Activated CD8-positive, alpha-beta T cell treated with anti-CD3 and anti-CD28 coated beads for 36 hours (primary cell): ENCODE measurements around the gene ANKRD13A. TPM values are rescaled to one million over a fixed set of nuclear protein-coding genes. Genes with fewer than 3 reads are reported as not detected.
"Not testable (repeated sequence)": the region's sequence is repeated elsewhere in the genome, so short reads cannot be mapped to it uniquely, and the experiment has no call there.

ENCODE experiments used
- ATAC-seq: fragments of 200-7000 bp; cut with Tn5 transposase; one replicate; pipeline ENCODE4 v1.10.0; 2021; ENCODE audit warnings: mild to moderate bottlenecking, moderate library complexity
- CTCF ChIA-PET: fragments of 350-600 bp; sonication (Branson Sonifier 250); formaldehyde crosslinking; loops from one replicate; lab custom pipeline; 2021; ENCODE audit warnings: antibody characterized with exemption; lab: Charles Lee
- POLR2A ChIA-PET: fragments of 350-600 bp; sonication (Branson Sonifier 250); formaldehyde crosslinking; loops from one replicate; lab custom pipeline; 2021; ENCODE audit warnings: antibody characterized with exemption; lab: Charles Lee
- DNase-seq: peaks from one replicate; pipeline ENCODE4 v3.0.0-alpha.2; 2020
- H3K27ac Mint-ChIP-seq: one replicate; pipeline ENCODE4 v1.8.0; 2021; ENCODE audit warnings: mild to moderate bottlenecking, mixed read lengths
- H3K27me3 Mint-ChIP-seq: one replicate; pipeline ENCODE4 v1.8.0; 2021; ENCODE audit warnings: mixed read lengths
- H3K36me3 Mint-ChIP-seq: one replicate; pipeline ENCODE4 v1.8.0; 2021; ENCODE audit warnings: low read depth, mixed read lengths
- H3K4me1 Mint-ChIP-seq: one replicate; pipeline ENCODE4 v1.8.0; 2021; ENCODE audit warnings: low read depth, mixed read lengths
- H3K4me3 Mint-ChIP-seq: one replicate; pipeline ENCODE4 v1.8.0; 2021; ENCODE audit warnings: mild to moderate bottlenecking, moderate library complexity, mixed read lengths
- H3K9me3 Mint-ChIP-seq: one replicate; pipeline ENCODE4 v1.8.0; 2021; ENCODE audit warnings: mixed read lengths
- intact Hi-C: fragments of 100-400 bp; cut with micrococcal nuclease; formaldehyde crosslinking; loops from one replicate; pipeline ENCODE4 v1.10.0; 2022
- total RNA-seq, 2 experiments: library from RNA; stranded (reverse); gene quantifications; one replicate each; pipeline ENCODE4 v1.2.3, GENCODE V29; 2021
- TF ChIP-seq, protein P1 (sequence below): fragments of 200-600 bp; IDR thresholded peaks from one replicate; pipeline ENCODE4 v1.8.0; 2022; ENCODE audit warnings: antibody characterized with exemption, mild to moderate bottlenecking

ANKRD13A gene
- total RNA-seq, 2 experiments from 2014 or later = 33.4 to 37.5 TPM

DNA sequence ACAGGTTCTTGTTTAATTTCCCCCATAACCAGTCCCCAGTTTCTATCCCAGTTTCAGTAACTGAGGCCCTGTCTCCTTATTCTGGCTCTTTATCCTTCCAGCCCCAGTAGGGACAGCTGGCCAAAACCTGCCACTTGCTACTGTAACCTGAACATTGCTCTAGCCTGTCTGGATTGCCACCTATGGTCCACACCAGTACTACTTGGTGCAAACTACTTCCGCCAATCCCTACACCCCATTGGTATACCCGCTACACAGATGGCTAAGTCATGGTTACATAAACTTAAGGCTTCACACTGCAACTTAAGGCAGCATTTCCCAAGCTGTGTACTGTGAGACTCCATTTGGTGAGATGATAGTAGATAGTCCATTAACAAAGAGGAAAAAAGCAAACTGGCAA is 69.4 kb downstream of the ANKRD13A start:
- ChIA-PET POLR2A (interaction anchor here (0.7 kb wide), 1 partner anchor 10 kb away, joined by 3 read pairs; no protein-coding TSS in a partner anchor), CTCF (interaction anchor here (1.9 kb wide), 1 partner anchor 363 kb away, joined by 4 read pairs; no protein-coding TSS in a partner anchor)
- ATAC-seq (no peak), DNase-seq (no peak)
- no peak overlapping the region for H3K4me3 Mint-ChIP-seq
- H3K36me3 Mint-ChIP-seq = peaks cover 3% of the 10 kb centered on the region
- TF ChIP-seq, protein P1, sequence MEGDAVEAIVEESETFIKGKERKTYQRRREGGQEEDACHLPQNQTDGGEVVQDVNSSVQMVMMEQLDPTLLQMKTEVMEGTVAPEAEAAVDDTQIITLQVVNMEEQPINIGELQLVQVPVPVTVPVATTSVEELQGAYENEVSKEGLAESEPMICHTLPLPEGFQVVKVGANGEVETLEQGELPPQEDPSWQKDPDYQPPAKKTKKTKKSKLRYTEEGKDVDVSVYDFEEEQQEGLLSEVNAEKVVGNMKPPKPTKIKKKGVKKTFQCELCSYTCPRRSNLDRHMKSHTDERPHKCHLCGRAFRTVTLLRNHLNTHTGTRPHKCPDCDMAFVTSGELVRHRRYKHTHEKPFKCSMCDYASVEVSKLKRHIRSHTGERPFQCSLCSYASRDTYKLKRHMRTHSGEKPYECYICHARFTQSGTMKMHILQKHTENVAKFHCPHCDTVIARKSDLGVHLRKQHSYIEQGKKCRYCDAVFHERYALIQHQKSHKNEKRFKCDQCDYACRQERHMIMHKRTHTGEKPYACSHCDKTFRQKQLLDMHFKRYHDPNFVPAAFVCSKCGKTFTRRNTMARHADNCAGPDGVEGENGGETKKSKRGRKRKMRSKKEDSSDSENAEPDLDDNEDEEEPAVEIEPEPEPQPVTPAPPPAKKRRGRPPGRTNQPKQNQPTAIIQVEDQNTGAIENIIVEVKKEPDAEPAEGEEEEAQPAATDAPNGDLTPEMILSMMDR = no peak
- intact Hi-C loops = no loop called here
- H3K9me3 Mint-ChIP-seq = no peaks in the 10 kb centered on the region
- peaks cover 24% of the 10 kb centered on the region for H3K4me1 Mint-ChIP-seq
- no peak overlapping the region for H3K27ac Mint-ChIP-seq
- no peaks in the 10 kb centered on the region for H3K27me3 Mint-ChIP-seq

DNA sequence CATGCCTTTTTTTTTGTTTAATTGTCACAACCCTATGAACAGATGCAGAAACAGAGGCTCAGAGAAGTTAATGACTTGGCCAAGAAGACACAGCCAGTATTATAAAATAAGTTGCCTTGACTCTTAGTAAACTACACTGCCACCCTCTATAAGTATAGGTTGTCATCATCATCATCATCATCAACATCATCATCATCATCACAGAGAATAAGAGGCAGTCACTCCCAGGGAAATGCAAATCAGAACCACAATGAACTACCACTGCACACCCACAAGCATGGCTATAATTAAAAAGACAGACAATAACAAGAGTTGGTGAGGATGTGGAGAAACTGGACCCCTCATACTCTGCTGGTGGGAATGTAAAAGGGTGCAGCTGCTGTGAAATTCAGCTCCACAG is 72.3 kb downstream of the ANKRD13A start:
- ChIA-PET POLR2A (no interaction called here), CTCF (no interaction called here)
- ATAC-seq (peak; percentile 50), DNase-seq (no peak)
- TF ChIP-seq, protein P1 = no peak
- H3K4me3 Mint-ChIP-seq = no peak overlapping the region
- no peak overlapping the region for H3K27ac Mint-ChIP-seq
- no peaks in the 10 kb centered on the region for H3K27me3 Mint-ChIP-seq
- peaks cover 26% of the 10 kb centered on the region for H3K4me1 Mint-ChIP-seq
- no peaks in the 10 kb centered on the region for H3K9me3 Mint-ChIP-seq
- intact Hi-C loops = no loop called here
- H3K36me3 Mint-ChIP-seq = peaks cover 3% of the 10 kb centered on the region

DNA sequence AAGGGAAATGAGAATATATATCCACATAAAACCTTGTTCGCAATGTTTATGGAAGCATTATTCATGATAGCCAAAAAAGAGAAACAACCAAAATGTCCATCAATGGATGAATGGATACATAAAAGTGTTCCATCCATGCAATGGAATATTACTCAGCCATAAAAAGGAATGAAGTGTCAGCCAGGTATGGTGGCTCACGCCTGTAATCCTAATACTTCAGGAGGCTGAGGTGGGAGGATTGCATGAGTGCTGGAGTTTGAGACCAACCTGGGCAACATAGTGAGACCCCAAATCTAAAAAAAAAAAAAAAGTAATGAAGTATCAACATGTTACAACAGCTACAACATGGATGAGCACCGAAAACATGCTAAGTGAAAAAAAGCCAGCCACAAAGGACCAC is 72.7 kb downstream of the ANKRD13A start:
- POLR2A ChIA-PET = no interaction called here
- Mint-ChIP-seq H3K4me3 (peak overlapping the region; percentile 76), H3K27me3 (no peaks in the 10 kb centered on the region), H3K27ac (no peak overlapping the region), H3K9me3 (no peaks in the 10 kb centered on the region), H3K36me3 (peaks cover 3% of the 10 kb centered on the region), H3K4me1 (peaks cover 26% of the 10 kb centered on the region)
- intact Hi-C loops = no loop called here
- DNase-seq (no peak), ATAC-seq (no peak)
- TF ChIP-seq, protein P1 = no peak
- CTCF ChIA-PET = no interaction called here

DNA sequence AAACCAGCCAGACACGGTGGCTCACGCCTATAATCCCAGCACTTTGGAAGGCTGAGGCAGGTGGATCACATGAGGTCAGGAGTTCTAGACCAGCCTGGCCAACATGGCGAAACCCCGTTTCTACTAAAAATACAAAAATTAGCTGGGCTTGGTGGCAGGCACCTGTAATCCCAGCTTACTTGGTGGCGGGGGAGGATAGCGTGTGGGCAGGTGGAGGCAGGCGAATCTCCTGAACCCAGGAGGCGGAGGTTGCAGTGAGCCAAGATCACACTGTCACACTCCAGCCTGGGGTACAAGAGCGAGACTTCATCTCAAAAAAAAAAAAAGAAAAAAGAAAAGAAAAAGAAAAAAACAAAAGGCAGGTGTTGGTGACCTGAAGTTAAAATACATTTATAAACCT is 73.4 kb downstream of the ANKRD13A start:
- H3K9me3 Mint-ChIP-seq, H3K27me3 Mint-ChIP-seq, DNase-seq, ATAC-seq, POLR2A ChIA-PET, H3K36me3 Mint-ChIP-seq, intact Hi-C loops, CTCF ChIA-PET: not testable (repeated sequence)
- Mint-ChIP-seq H3K4me1 (peaks cover 28% of the 10 kb centered on the region), H3K27ac (peak overlapping the region; percentile 78), H3K4me3 (peak overlapping the region; percentile 76)

DNA sequence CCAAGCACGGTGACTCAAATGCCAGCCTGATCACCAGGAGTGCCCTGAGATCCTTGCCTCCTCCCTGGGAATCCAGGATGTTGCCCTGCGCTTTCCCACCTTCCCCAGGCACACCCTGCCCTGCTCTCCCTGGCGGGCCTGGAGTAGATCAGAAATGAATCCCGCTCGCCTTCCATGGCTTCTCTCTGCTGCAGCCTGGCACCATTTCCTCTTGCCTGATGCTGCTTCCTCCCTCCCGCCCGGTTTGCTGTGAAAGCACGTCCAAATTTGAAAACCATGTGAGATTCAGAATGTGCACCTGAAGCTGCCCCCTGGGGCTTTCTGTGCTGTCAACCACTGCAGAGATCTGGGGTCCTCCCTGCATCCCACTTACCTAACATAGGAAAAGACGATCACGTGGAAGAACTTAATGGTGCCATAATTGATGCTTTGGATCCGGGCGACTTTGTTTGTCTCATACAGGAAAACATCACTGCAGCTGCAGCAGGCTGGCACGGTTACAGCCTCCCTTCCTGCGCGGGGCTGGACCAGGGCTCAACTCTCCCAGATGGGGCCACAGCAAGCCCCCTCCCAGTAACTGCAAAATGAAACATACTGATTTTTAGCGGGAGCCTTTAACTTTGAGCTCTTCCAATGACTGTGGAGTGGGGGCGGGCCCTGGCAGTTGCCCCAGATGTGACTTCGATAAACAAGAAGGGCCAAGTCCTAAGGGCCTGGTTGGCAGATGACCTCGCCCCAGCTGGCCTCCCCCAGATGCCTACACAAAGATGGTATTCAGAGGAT is 74.0 kb downstream of the ANKRD13A start:
- CTCF ChIA-PET = interaction anchor here (0.9 kb wide), 1 partner anchor 220 kb away, joined by 3 read pairs; no protein-coding TSS in a partner anchor
- Mint-ChIP-seq H3K36me3 (peaks cover 3% of the 10 kb centered on the region), H3K4me1 (peaks cover 33% of the 10 kb centered on the region), H3K27me3 (no peaks in the 10 kb centered on the region), H3K4me3 (peak overlapping the region; percentile 76), H3K27ac (peak overlapping the region; percentile 78), H3K9me3 (no peaks in the 10 kb centered on the region)
- peak; percentile 57 for DNase-seq
- POLR2A ChIA-PET = interaction anchor here (0.8 to 1.3 kb wide), 4 partner anchors 17 to 173 kb away, joined by 3 to 5 read pairs (median 3); partner anchors contain the start of genes C12orf76 and TCHP
- TF ChIP-seq, protein P1 = no peak
- peak; percentile 66 for ATAC-seq
- intact Hi-C loops = no loop called here
